RPMI7951 (cell line): Measurements from ENCODE around the gene GSK3B. TPM values are rescaled to one million over a fixed set of nuclear protein-coding genes. Genes with fewer than 3 reads are reported as not detected.

Experiments
- DNase-seq: peaks from one replicate; pipeline ENCODE4 v3.0.0-alpha.2; 2012; ENCODE audit warnings: low read depth
- total RNA-seq: library from RNA; depleted of rRNA; stranded (reverse); fragments of >200 nt; shearing (Covaris generic); gene quantifications from 2 replicates; pipeline ENCODE4 v1.2.3, GENCODE V29; 2014; rRNA removed

GSK3B gene
- total RNA-seq, 1 experiment from 2014 or later: 55.5 TPM

DNA sequence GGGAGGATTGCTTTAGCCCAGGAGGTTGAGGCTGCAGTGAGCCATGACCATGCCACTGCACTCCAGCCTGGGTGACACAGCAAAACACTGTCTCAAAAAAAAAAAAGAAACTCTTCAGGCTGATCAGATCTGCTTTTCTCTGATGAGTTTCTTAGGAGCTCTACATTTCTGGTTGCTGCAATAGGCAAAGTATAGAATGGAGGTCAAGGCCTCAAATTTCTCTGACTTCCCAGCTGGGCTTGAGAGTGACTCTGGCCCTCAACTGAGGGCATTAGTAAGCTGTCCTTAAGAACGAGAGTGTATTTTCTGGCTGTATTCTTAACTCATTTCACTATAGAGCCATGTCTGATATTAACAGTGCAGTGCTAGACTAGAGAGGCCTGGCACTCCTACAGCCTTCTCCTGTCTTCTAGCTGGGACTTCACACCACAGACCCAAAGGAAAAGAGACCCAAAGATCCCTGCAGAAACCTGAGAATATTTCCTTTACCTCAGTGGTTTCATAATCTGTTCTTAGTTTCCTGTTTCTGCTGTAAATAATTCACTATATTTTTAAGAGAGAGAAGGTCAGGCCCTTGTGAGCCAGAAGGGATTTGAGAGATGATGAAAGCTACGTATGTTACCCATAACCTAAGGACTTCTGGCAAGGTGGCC is 314.4 kb downstream of the GSK3B start:
- DNase-seq: no peak

DNA sequence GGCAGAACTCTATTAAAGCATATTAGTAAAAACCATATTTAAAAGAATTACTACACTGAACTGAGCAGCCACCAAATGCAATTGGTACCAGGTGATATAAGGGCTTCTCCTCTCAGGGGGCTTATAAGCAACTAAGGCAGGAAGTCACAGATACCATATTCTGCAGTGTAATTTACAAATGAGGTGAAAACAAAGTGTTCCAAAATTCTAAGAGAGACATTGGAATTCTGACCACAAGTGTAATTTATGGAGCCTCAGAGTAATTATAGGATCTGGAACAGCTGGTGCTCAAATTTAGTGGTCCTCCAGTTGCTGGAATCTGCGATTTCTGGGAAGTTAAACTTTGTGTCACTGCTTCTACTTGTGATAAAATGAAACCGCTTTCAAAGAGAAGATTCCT is 315.4 kb downstream of the GSK3B start:
- DNase-seq: no peak

DNA sequence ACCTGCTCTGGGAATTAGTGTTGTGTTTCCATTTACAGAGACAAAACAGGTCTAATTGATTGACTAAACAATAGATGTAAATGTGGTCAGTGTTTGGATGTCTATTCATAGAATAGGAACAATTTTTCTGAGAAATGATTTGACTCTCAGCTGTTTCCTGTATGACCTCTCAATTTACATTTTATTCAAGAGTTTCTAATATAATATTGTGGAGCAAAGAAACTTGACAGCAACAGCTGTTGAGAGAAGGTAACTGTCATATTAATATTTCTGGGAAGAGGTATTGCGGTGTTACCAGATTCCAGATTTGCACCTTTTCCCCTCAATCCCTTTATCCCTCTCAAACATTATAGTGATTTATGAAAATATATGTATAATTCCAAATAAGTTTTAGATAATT is 316.1 kb downstream of the GSK3B start:
- DNase-seq: no peak

DNA sequence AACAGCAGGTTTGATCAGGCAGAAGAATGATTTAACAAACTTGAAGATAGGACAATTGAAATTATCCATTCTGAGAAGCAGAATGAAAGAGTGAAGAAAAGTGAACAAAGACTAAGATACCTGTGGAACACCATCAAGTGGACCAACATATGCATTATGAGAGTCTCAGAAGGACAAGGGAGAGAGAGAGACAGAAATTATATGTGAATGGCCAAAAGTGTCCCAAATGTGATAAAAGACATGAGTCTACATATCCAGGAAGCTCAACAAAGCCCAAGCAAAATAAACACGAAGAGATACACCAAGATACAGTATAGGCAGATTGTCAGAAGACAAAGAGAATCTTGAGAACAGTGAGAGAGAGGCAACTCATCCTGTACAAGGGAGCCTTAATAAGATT is 317.9 kb downstream of the GSK3B start:
- DNase-seq: no peak

DNA sequence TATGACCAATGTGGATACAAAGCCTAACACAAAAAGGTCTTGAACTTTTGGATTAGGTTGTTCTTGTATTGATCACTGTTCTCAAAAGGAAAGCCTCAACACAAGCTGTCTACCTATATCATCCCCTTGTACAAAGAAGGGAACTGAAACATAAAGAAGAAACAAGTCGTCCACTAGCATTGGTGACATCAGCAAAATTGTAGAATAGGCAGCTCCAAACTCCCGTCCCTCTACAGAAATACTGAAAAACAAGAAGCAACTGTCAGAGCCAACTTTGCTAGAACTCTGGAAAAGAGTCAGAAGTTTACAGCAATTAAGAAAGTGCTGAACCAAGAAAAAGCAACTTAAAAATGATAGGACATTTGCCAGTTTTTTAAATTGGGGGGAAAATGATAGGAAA is 319.8 kb downstream of the GSK3B start:
- no peak for DNase-seq

Other genes starting within 250 kb of the GSK3B start
- gene GPR156, start 190.8 kb upstream of the GSK3B start, total RNA-seq: 0.24 and 0.68 TPM in 2 replicates